Panc1 (cell line): ENCODE data around the gene MLN. TPM values are rescaled to one million over a fixed set of nuclear protein-coding genes. Genes with fewer than 3 reads are reported as not detected.

Experiments used
- ATAC-seq: fragments of 200-7000 bp; cut with Tn5 transposase; 2 replicates; pipeline ENCODE4 v1.9.1; 2020; ENCODE audit warnings: mild to moderate bottlenecking, moderate library complexity
- BruUV-seq: library from RNA; stranded (reverse); fragments of 400-500 nt; replicated peaks from 2 replicates; lab custom pipeline; 2021; lab: Mats Ljungman, UMichigan
- CTCF ChIA-PET: fragments of 300-600 bp; sonication (Branson Sonifier 250); formaldehyde crosslinking; loops from one replicate; lab custom pipeline; 2022; ENCODE audit warnings: antibody characterized with exemption; lab: Charles Lee
- POLR2A ChIA-PET: fragments of 300-600 bp; sonication (Branson Sonifier 250); formaldehyde crosslinking; loops from one replicate; lab custom pipeline; 2022; ENCODE audit warnings: antibody characterized with exemption; lab: Charles Lee
- DNase-seq: peaks from one replicate; pipeline ENCODE4 v3.0.0-alpha.2; 2010; ENCODE audit warnings: low read depth, low spot score
- H3K27ac ChIP-seq: 2 replicates; pipeline ENCODE4 v1.5.1; 2011; ENCODE audit warnings: mild to moderate bottlenecking, low read length, inconsistent platforms
- H3K27me3 ChIP-seq: fragments of 200-500 bp; sonication (Bioruptor generic); 2 replicates; pipeline ENCODE4 v1.6.0; 2014; ENCODE audit warnings: low read length, inconsistent platforms; ENCODE audit not compliant: control insufficient read depth, insufficient read depth
- H3K36me3 ChIP-seq: fragments of 200-500 bp; sonication (Bioruptor generic); 2 replicates; pipeline ENCODE4 v1.5.1; 2014; ENCODE audit warnings: inconsistent platforms, mild to moderate bottlenecking, low read length, moderate library complexity; ENCODE audit not compliant: control insufficient read depth, insufficient read depth
- H3K4me1 ChIP-seq: 2 replicates; pipeline ENCODE4 v1.5.1; 2011; ENCODE audit warnings: inconsistent platforms, mild to moderate bottlenecking, low read length, moderate library complexity; ENCODE audit not compliant: control insufficient read depth, insufficient read depth
- H3K4me3 ChIP-seq, 2 experiments: 2 replicates each; pipeline ENCODE4 v1.5.1; 2011 to 2012; ENCODE audit warnings: low read depth in 2 of 2, low read length in 2 of 2, mild to moderate bottlenecking in 2 of 2, inconsistent platforms in 1 of 2, moderate library complexity in 1 of 2
- H3K9me3 ChIP-seq: fragments of 200-500 bp; sonication (Bioruptor generic); 2 replicates; pipeline ENCODE4 v1.5.1; 2014; ENCODE audit warnings: low read depth, mild to moderate bottlenecking, inconsistent platforms, low read length, moderate library complexity; ENCODE audit not compliant: control insufficient read depth, insufficient read depth
- POLR2AphosphoS5 ChIP-seq: IDR thresholded peaks from 2 replicates; pipeline ENCODE4 v1.6.1; 2012; ENCODE audit warnings: mild to moderate bottlenecking, low read depth, low read length, moderate library complexity
- REST ChIP-seq, 2 experiments: IDR thresholded peaks; 2 replicates each; pipeline ENCODE4 v1.6.1; 2011 to 2012; ENCODE audit warnings: low read depth in 2 of 2, control low read depth in 1 of 2, low read length in 1 of 2, mild to moderate bottlenecking in 1 of 2, moderate library complexity in 1 of 2; ENCODE audit not compliant: insufficient read depth in 1 of 2
- SIN3A ChIP-seq: IDR thresholded peaks from 2 replicates; pipeline ENCODE4 v1.6.1; 2012; ENCODE audit warnings: low read depth, mild to moderate bottlenecking, low read length, moderate library complexity, borderline replicate concordance; ENCODE audit not compliant: insufficient read depth
- TCF7L2 ChIP-seq: IDR thresholded peaks from 2 replicates; pipeline ENCODE4 v1.6.1; 2011; ENCODE audit warnings: mild to moderate bottlenecking, low read depth, low read length, inconsistent platforms
- in situ Hi-C: cut with HindIII; loops from 2 replicates; pipeline ENCODE4 v1.10.0; 2016; ENCODE audit warnings: low sequenced_read_pairs, low pct_unique_long_range_greater_than_20kb
- intact Hi-C: fragments of 100-400 bp; cut with micrococcal nuclease; formaldehyde crosslinking; loops from one replicate; pipeline ENCODE4 v1.10.0; 2022; ENCODE audit not compliant: unreplicated experiment
- total RNA-seq: library from RNA; stranded (reverse); gene quantifications from one replicate; pipeline ENCODE4 v1.2.1, GENCODE V29; 2021; ENCODE audit not compliant: unreplicated experiment
- TF ChIP-seq, protein P1 (sequence below): fragments of 450-650 bp; IDR thresholded peaks from 2 replicates; pipeline ENCODE4 v1.5.1; 2017; ENCODE audit warnings: mild to moderate bottlenecking

Gene MLN
- total RNA-seq, 1 experiment from 2014 or later: not detected

GRCh38 chr6:33800248-33800969 lies 3.4 kb downstream of the MLN start:
- no peaks in the 10 kb centered on the region for H3K9me3 ChIP-seq
- TF ChIP-seq POLR2AphosphoS5 (no peak), SIN3A (no peak), TCF7L2 (no peak), REST (IDR thresholded peaks at IDR 0.05; ENCODE audit: insufficient read depth in 1 of 2, low read depth in 2 of 2, low read length in 1 of 2) (no peak)
- TF ChIP-seq, protein P1, sequence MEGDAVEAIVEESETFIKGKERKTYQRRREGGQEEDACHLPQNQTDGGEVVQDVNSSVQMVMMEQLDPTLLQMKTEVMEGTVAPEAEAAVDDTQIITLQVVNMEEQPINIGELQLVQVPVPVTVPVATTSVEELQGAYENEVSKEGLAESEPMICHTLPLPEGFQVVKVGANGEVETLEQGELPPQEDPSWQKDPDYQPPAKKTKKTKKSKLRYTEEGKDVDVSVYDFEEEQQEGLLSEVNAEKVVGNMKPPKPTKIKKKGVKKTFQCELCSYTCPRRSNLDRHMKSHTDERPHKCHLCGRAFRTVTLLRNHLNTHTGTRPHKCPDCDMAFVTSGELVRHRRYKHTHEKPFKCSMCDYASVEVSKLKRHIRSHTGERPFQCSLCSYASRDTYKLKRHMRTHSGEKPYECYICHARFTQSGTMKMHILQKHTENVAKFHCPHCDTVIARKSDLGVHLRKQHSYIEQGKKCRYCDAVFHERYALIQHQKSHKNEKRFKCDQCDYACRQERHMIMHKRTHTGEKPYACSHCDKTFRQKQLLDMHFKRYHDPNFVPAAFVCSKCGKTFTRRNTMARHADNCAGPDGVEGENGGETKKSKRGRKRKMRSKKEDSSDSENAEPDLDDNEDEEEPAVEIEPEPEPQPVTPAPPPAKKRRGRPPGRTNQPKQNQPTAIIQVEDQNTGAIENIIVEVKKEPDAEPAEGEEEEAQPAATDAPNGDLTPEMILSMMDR: no peak
- no peaks in the 10 kb centered on the region for H3K36me3 ChIP-seq
- ATAC-seq: no peak
- in situ Hi-C loops (no loop called here), intact Hi-C loops (no loop called here)
- ChIA-PET CTCF (interaction anchor here (0.5 kb wide), 1 partner anchor 51 kb away, joined by 7 read pairs; no protein-coding TSS in a partner anchor), POLR2A (no interaction called here)
- H3K27me3 ChIP-seq: no peaks in the 10 kb centered on the region
- no peak overlapping the region for H3K4me3 ChIP-seq
- no peak overlapping the region for H3K27ac ChIP-seq
- no peak for DNase-seq
- BruUV-seq: no TSS peak
- H3K4me1 ChIP-seq: peaks cover under 1% of the 10 kb centered on the region

DNA sequence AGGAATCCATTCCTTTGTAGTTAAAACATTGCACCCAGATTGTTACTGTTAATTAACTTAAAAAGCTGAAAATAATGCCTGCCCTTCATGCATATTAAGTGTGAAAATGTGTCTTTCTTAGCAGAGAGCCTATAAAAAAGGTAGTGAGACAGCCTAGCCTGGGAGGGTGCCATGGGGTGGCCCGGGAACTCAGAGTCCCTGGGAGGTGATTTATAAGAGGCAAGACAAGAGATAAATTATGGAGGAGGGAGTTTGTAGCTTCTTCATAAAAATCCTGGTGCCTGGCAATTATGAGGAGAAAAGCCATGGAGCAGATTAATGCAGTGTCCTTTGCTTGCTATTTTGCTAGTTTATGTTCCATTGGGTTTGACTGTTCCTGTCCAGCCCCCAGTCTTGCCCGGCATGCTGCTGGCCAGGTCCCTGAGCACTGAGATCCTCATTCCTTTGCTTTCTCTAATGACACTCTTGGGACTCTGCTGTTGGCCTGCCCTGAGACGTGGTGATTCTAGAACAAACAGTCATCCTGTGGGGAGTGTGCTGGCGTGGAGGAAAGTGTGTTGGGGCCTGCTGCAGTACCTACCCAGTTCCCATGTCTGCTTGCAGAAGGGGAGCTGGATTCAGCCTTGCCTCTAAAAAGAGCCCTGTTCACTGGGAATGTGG lies 4.2 kb downstream of the MLN start:
- DNase-seq (no peak), ATAC-seq (no peak)
- no peaks in the 10 kb centered on the region for H3K9me3 ChIP-seq
- no peaks in the 10 kb centered on the region for H3K36me3 ChIP-seq
- intact Hi-C loops: no loop called here
- H3K4me3 ChIP-seq: no peak overlapping the region
- H3K27me3 ChIP-seq: no peaks in the 10 kb centered on the region
- in situ Hi-C loops: no loop called here
- no peak overlapping the region for H3K27ac ChIP-seq
- ChIA-PET POLR2A (no interaction called here), CTCF (no interaction called here)
- TF ChIP-seq REST (IDR thresholded peaks at IDR 0.05; ENCODE audit: insufficient read depth in 1 of 2, low read depth in 2 of 2, low read length in 1 of 2) (no peak), SIN3A (no peak), POLR2AphosphoS5 (no peak), TCF7L2 (no peak)
- TF ChIP-seq, protein P1: no peak
- H3K4me1 ChIP-seq: peaks cover 9% of the 10 kb centered on the region
- no TSS peak for BruUV-seq
